Activated T-cell treated with anti-CD3 and anti-CD28 coated beads, Interleukin-2, amount 50 U/mL, for 1 hour (primary cell): Measurements from ENCODE around the gene DEPDC1B.
"Not testable (repeated sequence)": the region's sequence is repeated elsewhere in the genome, so short reads cannot be mapped to it uniquely, and the experiment has no call there.

ENCODE experiments used
- DNase-seq: peaks from one replicate; pipeline ENCODE4 v3.0.0-alpha.2; 2020

Gene DEPDC1B

DNA sequence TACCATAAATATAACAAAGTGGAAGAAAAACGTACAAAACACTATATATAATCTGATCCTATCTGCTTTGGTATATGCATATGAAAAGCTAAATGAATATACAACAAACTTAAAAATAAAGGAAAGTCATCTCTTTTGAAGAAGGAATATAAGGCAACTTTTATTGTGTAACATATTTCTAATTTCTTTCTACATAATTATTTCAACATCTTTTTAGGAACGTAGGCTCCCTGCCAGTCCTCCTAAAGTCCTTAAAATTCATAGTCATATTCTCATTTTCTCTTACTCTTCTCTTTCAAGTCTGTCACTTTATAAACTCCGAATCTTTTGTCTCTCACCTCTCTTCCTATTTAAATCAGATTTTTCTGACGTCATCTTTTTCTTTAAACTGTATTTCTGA is 9.6 kb downstream of the DEPDC1B start:
- DNase-seq: no peak

GRCh38 chr5:60688980-60689379 is 11.0 kb downstream of the DEPDC1B start:
- no peak for DNase-seq

DNA sequence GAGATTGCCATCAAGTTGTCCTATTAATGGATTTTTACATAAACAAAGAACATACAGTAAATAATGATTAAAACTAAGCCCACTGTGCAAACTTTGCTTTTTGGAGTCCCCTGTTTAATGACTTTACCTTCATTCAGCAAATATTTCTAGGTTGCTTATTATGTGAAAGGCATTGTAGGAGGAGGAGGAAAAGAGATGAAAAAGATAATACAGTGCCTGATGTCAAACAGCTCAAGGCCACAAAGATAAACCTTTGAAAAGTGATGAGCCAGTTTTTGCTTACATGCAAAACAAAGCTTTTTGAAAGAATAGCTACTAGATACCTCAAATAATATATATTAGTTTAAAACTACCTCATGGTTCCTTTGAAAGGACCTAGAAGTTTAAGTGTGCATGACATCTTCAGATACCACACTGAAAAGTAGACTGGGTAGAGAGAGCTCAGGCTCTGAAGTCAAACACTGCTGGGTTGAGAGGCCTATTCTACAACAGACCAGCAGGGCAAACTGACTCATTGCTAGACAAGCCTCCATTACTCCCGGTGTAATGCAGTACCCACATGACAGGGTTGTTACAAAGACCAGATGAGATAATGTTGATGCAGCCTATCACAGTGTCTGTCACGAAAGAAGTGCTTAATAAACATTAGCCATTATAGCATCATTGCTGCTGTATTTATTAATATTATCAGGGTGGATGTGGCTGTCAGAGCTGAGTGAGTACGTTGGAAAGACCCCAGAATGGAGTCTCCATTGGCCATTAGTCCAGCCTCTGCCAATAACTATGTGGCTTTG is 11.8 kb downstream of the DEPDC1B start:
- DNase-seq: no peak

GRCh38 chr5:60686157-60686556 is 13.8 kb downstream of the DEPDC1B start:
- no peak for DNase-seq

GRCh38 chr5:60685700-60686099 is 14.3 kb downstream of the DEPDC1B start:
- no peak for DNase-seq

DNA sequence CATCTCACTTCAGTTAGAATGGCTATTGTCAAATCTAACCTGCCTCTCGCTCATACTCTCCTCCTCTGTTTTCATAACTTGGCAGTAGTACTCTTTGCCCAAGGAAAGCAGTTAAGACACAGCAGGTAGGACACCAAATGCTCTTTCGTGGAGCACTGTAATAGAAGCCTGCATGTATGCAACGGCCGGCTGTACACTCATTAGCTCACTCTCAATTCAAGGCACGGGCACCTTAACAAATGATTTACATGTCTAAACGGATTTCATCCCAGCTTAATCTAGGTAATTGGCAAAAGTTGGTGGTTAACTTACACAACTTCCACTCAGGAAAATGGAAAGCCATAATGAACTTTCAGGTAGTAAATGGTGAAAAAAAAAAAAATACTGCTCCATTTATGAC is 14.9 kb downstream of the DEPDC1B start:
- no peak for DNase-seq

- DNase-seq: not testable (repeated sequence)
Observed at GRCh38 chr5:60682007-60682406, 18.0 kb downstream of the DEPDC1B start.

DNA sequence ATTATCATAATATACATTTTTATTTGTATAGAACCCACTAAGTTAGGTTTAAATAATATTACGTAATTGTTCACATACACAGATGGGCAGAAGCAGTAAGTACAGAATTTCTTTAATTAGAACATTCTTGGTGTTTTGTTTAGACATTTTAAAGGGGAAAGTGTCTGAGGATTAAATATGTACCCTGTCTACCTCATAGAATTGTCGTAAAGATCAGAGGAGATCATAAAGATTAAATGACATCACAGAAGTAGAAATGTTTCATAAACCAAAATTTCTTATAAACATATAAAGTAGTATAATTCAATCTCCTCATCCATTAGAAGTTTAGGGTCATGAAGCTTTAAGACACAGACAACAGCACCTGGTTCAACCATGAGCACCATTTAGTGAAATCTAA is 20.1 kb downstream of the DEPDC1B start:
- DNase-seq: no peak

DNA sequence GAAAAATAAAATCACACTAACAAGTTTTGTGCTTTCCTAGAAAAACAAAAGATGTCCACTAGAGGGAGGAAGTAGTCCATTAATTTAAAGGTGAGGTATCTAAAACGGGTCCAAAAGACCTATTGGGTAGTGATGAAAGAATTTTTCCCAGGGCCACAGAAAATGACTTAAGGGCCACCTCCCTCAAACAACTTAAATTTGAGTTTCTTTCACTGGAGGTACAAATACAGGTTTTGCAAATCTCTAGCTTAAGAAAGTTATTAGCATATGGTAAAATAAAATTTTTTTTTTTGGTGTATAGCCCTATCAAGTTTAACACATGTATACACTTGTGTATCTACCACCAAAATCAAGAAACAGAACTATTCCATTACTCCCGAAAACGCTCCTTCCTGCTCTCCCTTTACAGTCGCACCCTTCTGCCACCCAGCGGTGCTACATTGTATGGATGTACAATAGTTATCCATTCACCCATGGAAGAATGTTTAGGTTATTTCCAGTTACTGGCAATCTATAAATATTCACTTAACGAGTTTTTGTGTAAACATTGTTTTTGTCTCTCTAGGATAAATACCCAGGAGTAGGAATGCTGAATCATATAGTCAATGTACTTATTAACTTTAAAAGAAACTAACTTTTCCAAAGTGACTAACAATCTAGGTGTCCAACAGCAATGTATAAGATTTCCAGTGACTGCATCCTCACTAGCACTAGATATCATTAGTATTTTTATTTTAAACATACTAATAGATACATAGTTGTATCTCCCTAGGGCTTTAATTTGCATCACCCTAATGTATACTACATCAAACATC is 21.9 kb downstream of the DEPDC1B start:
- DNase-seq: no peak

- DNase-seq: no peak
Observed at GRCh38 chr5:60675286-60675685, 24.7 kb downstream of the DEPDC1B start.

DNA sequence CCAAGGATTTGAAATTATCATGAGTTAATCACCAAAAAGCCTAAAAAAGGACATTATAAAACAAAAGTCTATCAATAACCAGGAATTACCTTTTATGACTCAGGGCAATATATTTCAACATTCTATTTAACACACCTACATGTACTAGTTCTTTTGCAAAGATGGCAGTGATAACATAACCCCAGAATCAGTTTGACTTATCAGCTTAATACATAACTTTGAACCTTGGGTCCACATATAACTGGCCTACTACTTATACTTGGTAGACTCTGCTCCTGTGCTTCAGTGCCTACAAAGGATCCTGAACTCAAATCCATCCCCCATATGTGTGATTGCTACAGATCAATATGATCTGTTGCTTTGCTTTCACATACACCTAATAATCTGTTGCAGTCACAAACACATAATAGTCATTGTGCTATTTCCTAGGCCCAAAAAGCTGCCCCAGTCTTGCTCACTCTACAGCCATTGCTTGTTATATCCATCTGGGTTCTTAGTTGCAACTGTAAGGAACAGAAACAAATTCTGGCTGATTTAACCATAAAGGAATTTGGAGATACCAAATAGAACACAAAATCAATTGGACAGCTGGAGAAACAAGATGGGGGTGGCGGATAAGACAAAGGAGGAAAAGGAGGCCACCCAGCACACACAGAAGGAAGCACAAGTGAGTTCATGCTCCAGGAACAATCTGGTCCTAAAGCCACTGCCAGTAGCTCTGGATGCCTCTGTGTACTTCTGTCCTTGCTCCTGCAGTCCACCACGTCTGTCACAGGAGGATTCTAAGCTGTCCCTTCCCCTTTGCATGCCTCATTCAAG is 25.5 kb downstream of the DEPDC1B start:
- DNase-seq: no peak

GRCh38 chr5:60673334-60673733 is 26.6 kb downstream of the DEPDC1B start:
- DNase-seq: no peak

- DNase-seq: no peak
Observed at GRCh38 chr5:60672693-60673264, 27.2 kb downstream of the DEPDC1B start.

DNA sequence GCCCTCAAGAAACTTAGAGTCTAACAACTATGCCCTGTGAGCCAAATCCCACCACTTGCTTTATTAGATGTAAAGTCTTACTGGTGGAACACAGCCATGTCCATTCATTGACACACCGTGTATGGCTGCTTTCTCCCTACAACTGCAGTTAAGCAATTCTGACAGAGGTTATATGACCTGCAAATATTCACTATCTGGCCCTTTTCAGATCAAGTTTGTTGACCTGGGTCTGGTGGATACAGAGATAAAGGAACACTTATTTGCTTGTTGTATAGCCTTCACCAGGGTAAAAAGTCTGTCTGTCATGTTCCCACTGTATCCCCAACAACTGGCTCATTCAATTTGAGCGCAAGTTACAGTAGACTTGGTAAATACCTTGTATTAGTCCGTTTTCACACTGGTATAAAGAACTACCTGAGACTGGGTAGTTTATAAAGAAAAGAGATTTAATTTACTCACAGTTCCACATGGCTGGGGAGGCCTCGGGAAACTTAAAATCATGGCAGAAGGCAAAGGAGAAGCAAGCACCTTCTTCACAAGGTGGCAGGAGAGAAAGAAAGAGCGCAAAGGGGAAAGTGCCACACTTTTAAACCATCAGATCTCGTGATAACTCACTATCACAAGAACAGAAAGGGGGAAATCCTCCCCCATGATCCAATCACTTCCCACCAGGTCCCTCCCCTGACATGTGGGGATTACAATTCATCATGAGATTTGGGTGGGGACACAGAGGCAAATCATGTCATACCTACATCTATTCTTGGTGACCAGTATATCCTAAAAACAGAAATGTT is 27.9 kb downstream of the DEPDC1B start:
- no peak for DNase-seq

GRCh38 chr5:60670749-60671148 is 29.2 kb downstream of the DEPDC1B start:
- DNase-seq: no peak

DNA sequence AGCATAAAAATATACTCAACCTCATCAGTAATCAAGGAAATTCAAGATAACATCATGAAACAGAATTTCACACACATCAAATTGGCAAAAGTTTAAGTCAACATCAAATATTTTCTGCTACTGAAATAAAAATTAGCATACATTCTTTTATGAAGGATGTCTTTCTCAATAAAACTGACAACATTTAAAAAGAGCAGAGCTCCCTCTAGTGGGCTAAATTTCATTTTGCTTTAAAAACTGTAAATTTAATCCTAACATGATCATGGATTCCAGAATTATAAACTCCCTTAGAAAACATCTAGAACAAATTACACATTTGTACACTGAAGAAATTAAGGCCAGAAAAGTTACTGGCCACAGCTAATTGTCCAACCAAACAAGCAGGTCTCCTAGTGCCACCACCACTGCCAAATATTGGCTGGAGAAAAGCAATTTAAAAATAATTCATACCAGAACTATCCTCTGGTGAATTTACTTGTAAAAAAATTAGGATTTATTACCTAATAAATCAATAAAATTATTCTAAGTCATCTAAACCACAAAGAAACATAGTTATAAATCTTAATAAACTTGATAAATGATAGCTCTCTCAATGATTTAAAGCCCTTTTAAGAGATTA is 31.2 kb downstream of the DEPDC1B start:
- no peak for DNase-seq

GRCh38 chr5:60651872-60652620 is 47.9 kb downstream of the DEPDC1B start:
- no peak for DNase-seq

GRCh38 chr5:60649288-60649917 is 50.6 kb downstream of the DEPDC1B start:
- DNase-seq: no peak

GRCh38 chr5:60648175-60648574 is 51.8 kb downstream of the DEPDC1B start:
- DNase-seq: no peak

DNA sequence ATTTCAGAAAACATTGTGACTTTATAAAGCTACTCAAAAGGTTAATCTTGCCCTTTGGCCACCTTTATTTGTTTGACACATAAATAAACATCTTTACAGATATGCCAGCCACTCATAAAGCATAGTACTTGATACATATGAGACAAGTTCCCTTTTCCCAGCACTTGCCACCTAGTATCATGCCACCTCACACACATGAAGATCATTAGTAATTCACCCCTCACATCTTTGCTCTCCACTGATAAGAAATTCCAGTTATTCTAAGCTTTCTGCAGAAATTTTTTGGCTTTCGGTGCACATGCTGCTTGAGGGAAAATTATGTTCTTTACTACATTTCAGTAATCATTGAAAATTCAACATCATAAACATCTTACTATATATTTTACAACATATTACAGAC is 59.1 kb downstream of the DEPDC1B start:
- DNase-seq: no peak
